ENCODE data around the gene TNFRSF13B.

DNA sequence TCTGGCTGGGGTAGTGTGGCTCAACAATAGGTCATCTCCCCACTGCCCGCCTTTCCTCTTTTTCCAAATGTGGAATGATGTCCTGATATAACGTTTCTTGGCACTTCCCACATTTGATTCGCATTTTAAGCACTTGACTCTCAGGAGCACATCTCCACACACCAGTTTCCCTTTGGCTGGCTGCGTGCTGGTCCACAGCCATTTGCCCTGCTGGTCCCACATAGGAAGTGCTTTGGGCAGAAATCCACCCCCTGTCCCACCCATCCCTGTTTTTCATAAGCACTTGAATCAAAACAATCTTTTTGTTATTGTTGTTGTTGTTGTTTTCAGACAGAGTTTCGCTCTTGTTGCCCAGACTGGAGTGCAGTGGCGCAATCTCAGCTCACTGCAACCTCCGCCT, 24.0 kb upstream of the TNFRSF13B start:
- TF ChIP-seq YY1 (IDR thresholded peaks at IDR 0.05; ENCODE audit: low read depth) (no peak), TAF1 (IDR thresholded peaks at IDR 0.05; ENCODE audit: low read depth) (no peak), TEAD4 (IDR thresholded peaks at IDR 0.05) (no peak), CREB1 (IDR thresholded peaks at IDR 0.05; ENCODE audit: low read depth) (no peak), EGR1 (IDR thresholded peaks at IDR 0.05) (no peak), NFIC (IDR thresholded peaks at IDR 0.05) (no peak), FOXM1 (IDR thresholded peaks at IDR 0.05; ENCODE audit: borderline replicate concordance, low read depth) (no peak), CEBPB (IDR thresholded peaks at IDR 0.05) (no peak)
- TF ChIP-seq, protein P1, sequence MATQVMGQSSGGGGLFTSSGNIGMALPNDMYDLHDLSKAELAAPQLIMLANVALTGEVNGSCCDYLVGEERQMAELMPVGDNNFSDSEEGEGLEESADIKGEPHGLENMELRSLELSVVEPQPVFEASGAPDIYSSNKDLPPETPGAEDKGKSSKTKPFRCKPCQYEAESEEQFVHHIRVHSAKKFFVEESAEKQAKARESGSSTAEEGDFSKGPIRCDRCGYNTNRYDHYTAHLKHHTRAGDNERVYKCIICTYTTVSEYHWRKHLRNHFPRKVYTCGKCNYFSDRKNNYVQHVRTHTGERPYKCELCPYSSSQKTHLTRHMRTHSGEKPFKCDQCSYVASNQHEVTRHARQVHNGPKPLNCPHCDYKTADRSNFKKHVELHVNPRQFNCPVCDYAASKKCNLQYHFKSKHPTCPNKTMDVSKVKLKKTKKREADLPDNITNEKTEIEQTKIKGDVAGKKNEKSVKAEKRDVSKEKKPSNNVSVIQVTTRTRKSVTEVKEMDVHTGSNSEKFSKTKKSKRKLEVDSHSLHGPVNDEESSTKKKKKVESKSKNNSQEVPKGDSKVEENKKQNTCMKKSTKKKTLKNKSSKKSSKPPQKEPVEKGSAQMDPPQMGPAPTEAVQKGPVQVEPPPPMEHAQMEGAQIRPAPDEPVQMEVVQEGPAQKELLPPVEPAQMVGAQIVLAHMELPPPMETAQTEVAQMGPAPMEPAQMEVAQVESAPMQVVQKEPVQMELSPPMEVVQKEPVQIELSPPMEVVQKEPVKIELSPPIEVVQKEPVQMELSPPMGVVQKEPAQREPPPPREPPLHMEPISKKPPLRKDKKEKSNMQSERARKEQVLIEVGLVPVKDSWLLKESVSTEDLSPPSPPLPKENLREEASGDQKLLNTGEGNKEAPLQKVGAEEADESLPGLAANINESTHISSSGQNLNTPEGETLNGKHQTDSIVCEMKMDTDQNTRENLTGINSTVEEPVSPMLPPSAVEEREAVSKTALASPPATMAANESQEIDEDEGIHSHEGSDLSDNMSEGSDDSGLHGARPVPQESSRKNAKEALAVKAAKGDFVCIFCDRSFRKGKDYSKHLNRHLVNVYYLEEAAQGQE (IDR thresholded peaks at IDR 0.05; ENCODE audit: low read depth) = no peak

All from Ishikawa (cell line).